Activated T-cell treated with anti-CD3 and anti-CD28 coated beads for 24 hours (primary cell): ENCODE measurements around the gene GNAT3.

Experiments
- DNase-seq: peaks from one replicate; pipeline ENCODE4 v3.0.0-alpha.2; 2020; ENCODE audit warnings: low read depth

The GNAT3 gene

DNA sequence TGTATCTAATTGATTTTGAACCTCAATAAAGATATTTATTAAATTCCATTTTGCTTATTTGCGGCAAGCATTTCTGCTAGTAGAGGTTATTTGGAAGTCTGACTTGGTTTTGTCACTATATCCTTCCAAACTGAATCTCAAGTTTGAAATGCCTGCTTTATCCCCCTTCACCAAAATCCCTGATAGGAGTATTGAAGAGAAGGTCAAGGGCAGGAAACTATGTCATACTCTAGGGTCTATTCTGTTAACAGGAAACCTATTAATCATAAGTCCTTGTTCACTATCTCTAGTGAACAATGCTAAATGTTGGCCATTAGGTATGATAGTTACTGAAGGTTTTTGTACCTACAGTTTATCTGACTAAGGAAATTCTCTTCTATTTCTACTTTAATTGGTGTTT, 11.5 kb downstream of the GNAT3 start:
- no peak for DNase-seq

DNA sequence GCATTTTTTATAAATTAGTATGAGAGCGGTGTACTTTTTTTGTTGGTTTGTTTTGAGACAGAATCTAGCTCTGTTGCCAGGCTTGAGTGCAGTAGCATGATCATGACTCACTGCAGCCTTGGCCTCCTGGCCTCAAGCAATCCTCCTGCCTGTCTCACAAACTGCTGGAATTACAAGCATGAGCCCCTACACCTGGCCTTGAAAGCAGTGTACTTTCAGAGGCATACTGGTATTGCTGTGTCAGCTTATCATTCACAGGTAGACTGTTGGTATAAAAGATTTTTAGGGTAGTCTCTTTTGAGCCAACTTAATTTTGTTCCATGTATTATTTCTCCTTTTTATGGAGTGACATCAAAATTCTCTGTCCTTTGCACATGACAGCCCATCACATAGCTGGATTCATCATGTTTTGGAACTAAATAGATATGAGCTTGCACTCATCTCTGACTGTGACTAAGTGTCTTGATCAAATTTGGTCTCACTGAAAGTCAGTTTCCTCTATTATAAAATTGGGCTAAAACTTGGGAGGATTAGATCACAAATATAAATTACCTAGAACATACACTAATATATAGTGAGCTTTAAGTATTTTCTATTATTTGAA, 12.4 kb downstream of the GNAT3 start:
- no peak for DNase-seq

DNA sequence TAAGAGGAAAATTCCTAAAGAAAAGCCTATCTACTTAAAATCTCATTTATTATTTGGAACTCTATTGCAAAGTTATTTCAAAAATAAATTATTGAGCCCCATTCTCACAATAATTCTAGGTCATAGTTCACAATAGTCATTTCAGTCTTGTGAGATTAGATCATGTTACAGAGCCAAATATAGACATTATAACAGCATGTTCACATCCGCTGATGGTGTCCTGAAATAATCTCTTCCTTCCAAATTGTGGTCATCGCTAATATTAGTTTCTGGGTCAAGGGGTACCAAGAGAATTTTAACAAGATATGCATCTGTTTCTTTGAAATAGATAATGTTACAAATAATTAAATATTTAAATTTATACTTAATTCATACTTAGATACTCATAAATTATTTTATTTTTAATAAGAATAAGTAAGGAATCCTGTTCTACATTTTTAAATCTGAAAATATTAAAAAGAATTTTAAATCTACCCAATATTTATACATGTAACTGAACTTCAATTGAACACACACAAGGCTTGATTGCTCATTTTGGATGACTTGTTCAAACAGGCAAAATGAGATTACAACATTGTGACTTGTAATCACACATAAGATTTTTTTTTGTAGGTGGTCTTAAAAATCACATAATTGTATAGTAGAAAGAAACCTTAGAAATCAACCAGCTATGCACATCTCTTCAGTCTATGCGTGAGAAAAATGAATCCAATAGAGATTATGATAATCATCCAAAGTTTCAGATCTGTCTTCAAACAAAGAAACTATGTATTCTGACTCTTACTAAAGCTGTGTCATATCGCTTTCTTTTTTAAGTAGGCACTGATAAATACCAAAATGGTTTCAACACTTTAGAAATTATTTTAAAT, 13.1 kb downstream of the GNAT3 start:
- no peak for DNase-seq

DNA sequence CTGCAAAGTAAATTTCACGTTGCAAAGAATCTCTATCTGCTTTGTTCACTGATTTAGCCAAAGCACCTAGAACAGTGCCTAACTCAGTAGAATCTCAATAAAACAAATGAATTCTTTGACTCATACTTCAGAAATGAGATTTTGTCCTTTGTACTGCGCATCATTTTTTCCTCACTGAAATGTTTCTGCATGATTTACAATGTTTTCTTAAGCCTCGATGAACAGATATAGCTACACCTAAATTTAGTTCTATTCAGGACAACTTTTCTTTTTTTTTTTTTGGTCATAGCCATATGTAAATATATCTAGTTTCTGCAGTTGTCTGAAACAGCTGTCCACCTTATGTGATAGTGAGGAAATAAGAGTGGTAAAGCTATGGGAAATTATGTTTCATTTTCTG, 15.3 kb downstream of the GNAT3 start:
- DNase-seq: no peak

DNA sequence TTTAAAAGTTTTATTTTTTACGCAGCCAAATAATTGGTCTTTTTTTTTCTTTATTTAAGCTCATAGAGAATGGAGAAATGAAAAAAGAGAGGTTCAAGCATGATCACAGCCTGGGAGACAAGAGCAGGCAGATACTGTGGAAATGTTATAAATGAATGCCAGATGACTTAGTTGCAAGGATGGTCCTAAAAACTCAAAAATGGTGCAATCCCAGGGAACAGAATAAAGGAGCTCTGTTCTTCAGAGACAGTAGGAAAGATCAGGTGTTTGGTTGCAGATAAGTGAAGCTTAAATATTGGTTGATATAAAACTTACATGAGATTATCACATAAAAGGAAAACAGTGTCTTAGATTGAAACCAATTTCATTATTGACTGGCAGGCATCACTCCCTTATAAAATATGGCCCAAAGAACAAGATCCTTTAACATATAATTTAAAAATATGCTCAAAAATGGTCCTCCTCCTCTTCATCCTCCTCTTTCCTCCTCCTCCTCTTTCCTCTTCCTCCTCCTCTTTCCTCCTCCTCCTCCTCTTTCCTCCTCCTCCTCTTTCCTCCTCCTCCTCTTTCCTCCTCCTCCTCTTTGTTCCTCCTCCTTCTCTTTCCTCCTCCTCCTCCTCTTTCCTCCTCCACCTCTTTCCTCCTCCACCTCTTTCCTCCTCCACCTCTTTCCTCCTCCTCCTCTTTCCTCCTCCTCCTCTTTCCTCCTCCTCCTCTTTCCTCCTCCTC, 18.6 kb downstream of the GNAT3 start:
- DNase-seq: no peak

DNA sequence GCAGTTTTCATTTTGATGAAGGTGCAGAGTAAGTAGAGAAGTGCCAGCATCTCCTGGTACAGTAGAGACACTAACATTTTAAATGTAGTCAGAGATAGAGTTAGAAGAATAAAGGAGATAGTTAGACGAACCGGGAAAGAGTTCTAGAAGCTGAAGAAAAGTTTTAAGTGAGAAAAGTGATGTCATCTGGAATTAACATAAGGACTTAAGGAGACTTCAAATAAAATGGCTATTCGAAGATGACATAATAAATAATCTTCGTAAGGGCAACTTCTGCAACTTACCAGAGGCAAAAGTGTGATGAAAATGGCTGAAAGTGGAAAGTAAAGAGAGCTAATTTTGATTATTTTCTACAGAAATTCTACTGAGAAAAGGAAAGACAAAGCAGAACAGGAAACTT, 20.4 kb downstream of the GNAT3 start:
- DNase-seq: no peak

DNA sequence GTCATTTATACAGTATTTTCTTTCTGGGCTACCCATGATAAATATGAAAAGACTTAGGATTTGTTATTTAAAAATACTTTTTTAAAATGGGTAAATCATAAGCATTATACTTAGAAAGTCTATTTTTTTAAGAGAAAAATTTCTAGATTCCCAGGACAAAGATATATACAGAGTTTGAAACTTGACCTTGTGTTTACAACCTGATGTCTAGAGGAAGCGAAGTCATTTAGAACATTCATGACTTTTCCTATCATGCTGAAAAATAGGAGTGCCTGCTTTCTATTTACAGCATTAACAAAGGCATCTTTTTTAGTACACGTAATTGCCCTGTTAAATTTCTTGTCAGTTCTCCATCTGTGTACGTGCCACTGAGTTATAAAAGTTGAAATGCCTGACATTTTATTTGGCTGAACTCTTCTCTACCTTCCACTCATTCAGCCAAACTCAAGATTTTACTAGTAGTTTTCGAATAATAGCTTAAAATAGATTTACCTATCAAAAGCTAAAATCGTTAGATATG, 23.0 kb downstream of the GNAT3 start:
- no peak for DNase-seq

DNA sequence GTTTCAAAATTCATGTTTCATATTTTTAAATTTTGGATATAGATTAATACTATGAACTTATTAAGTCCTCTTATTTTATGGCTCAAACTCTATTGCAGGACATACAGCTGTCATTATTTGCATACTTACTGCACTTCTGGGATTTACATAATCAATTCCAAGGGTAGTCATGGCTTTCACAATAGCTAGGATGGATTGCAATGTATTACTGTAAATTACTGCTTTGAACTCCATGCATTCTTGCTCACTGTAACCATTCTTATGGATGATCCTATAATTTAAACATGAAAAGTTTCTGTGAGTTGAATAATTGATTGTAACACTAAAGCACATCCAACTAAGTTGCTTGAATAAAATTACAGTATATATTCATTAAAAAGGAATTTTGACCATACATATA, 23.5 kb downstream of the GNAT3 start:
- no peak for DNase-seq

DNA sequence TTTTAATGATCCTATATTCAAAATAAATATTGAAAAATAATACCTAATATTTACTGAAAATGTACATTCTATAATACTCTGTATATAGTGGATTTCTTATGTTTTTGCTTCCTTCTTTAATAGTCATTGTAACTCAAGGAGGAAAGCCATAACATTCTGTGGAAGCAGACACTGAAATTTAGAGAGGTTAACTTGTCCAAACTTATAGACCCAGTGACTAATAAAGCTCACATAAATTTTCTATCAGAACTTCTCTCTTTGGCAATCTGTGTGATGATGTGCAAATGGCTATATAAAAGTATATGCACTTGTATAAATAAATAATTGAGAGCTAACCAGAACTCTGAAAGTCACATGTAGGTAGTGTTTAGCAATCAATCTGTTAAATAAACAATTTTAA, 26.1 kb downstream of the GNAT3 start:
- DNase-seq: no peak

DNA sequence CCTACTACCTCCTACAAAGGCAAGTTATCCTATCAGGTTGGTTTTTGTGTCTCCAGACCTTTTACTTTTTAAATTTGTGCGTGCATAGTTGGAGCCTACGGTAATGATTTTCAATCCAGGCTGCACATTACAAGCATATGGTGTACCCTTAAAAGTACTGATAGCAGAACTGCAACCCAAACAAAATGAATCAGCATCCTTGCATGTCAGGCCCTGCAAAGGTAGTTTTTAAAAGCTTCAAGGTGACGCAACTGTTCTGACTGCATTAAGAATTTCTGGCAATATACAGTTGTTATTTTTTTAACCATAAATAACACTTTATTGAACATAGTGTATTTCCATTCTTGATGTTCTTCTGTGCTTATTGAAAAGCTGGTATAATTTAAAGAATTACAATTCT, 28.9 kb downstream of the GNAT3 start:
- DNase-seq: no peak

DNA sequence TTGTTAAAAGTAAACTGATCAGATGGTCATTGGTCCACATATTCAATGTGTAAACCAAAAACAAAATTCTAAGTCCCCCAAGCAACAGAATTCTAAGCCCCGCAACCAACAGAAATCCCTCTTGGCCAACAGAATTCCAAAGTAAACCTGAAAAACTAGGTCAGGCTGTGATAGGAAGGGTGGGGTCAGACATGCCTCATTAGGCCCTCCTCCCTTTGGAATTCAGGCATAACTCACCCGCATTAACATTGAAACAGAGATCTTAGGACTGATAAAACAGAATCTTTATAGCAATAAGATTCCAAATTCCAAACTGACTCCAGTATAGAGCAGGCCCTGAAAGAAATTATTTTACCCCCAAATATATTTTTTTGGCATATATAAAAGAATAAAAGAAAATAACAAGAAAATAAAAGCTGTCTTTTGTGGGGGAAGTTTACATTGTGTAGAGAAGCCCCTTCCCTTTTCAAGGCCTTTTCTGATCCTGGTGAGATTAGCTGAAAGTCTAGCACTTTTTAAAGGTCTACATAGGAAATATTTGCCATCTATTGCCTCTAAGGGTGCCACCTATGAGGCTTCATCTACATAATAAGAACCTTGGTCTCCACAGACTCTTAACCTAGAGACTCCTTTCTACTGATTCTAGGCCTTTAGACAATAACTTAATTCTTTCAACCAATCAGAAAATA, 30.5 kb downstream of the GNAT3 start:
- DNase-seq: no peak

DNA sequence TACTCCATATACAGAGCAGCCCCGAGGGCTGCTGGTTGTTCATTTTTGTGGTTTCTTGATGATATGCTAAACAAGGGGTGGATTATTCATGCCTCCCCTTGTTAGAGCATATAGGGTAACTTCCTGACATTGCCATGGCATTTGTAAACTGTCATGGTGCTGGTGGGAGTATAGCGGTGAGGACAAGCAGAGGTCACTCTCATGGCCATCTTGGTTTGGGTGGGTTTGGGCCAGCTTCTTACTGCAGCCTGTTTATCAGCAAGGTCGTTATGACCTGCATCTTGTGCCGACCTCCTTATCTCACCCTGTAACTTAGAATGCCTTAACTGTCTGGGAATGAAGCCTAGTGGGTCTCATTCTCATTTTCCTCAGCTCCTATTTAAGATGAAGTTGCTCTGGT, 31.3 kb downstream of the GNAT3 start:
- DNase-seq: no peak

DNA sequence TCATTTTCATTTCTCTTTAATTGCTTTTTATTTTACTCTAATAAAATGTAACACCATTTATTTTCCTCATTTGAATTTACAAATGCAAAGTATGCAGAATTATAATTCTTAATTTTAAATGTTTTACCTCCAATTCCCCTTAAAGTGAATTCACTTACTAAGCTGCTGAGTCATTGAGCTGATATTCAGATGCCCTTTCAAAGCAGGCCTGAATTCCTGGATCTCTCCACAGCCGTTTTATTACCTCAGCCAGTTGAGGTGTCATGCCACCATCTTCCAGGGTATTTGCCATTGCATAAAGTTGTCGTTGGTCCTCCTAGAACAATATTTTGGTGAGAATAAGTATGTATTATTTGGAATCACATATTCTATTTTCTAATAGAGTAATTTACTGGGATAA, 33.2 kb downstream of the GNAT3 start:
- DNase-seq: no peak

DNA sequence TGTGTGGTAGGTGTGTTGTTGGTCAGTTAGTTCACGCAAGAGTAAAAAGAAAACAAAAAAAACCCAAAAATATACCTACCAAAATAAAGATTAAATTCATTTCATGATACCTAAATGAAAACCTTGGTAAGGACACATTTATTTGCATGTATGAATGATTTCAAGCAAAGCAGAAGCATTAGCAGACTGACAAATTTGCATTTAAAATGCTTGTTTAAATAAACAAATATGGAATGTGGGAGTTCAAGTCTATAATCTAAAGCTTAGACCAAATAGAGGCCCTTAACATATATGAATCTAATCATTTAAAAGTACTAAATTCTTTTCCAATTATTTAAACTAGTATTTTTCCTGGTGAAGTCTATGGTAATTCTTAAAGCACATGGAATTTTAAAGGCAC, 35.8 kb downstream of the GNAT3 start:
- no peak for DNase-seq

DNA sequence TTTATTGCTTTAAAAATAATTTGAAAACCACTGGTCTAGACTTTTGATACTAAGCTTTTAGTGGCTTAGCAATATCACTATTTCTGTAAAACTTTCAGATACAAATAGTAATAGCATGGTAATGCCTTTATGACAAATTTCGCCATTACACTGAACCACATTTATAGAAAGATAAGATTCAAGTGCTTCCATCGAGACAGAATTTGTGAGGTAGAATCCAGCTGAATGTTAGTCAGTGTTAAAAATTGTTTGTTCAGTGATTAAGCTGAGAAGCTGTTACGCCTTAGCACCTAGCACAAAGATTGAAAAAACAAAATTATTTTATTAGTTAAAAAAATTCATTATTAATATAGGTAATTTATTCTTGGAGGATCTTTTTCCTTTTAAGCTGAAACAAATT, 36.5 kb downstream of the GNAT3 start:
- DNase-seq: no peak

DNA sequence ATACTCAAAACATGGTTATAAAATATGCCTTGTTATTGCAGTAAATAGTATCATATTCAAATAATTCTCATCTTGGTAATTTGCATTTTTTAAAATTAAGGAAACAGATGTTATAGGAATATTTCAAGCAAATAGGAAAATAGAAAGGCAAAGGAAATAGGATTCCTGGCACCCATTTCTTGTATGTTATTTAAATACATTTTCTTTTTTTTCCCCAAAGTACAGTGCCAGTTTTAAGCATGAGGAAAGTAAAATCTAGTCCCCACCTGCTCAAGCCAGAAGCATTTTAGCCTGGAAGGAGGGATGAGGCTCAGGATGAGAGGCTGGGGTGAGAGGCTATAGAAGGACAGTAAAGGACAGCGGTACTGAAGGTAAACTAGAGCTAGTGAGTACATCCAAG, 38.1 kb downstream of the GNAT3 start:
- DNase-seq: no peak

DNA sequence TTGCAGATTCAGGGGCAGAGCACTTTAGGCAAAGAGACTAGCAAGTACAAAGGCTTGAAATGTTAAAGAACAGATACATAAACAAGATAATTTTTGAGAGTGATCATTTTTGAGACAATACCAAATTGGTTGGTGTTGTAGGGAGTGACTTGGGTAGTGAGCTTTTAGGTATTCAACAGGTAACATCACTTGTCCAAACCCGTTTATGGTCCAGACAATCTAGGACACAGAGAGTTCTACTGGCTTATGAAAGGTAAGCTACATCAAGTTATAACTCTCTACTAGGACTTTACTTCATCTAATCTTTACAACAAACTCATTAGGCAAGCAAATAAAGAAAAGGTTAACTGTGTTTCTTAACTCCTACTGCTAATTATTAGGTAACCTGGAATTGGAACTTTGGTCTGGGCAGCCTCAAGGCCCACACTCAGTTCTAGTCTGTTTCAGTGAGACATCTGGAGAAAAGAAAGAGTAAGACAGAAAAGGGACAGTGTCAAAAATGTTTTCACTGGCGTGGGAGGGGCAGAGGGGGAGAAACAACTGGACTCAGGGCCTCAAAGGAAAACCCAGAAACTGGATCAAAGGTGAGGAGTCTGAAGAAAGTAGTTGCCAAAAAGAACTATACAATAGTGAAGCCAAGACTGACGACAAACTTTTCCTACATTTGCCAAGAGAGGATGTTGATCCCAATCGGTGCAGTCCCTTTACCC, 39.2 kb downstream of the GNAT3 start:
- no peak for DNase-seq

DNA sequence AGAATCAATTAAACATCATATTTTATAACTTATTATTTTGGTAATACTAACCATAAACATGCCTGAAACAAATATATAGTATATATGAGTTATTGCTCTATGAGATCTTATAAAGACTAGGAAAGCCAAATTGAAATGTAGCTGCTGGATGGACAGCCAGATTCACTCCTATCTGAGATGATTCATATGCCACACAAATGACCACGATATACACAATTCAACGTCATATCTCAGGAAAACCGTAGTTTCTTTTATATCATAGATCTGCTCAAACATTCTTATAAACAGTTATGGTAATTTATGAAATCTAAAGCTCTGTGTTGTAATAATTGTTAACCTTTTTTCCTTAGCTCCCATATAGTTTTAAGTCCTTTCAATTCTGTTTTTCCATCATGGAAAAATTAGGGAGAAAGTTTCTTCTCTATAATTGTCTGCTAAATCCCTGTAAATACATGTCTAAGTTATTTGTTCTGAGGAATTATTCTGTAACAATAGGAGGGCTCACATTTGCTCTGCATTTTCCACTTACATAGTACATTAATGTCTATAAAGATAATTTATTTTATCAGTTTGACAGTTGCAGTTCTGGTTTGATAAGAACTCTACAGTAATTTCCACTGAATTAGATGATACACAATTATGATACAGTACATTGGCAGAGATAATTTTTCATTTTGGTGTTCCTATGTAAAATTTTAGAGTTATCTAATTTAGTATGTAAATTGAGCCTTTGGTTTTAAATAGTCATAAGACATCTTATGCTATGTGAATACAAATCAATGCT, 42.7 kb downstream of the GNAT3 start:
- DNase-seq: no peak

DNA sequence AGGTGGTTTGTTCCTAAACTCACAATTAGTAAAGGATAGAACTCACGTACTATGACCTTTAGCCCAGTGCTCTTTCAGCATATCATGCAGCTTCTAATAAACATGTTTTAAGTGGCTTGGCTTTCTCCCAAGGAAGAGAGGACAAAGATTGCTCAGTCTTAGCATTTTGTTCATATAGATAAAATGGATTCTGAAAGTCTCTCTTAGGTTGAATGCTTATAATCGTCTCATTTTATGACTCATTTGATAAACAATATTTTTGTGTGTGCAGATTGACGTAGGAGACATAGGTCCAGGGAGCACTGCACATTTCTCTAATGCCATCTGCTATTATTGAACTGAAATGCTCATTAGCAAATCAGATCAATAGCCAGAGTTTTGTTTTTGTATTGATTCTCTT, 44.8 kb downstream of the GNAT3 start:
- no peak for DNase-seq

DNA sequence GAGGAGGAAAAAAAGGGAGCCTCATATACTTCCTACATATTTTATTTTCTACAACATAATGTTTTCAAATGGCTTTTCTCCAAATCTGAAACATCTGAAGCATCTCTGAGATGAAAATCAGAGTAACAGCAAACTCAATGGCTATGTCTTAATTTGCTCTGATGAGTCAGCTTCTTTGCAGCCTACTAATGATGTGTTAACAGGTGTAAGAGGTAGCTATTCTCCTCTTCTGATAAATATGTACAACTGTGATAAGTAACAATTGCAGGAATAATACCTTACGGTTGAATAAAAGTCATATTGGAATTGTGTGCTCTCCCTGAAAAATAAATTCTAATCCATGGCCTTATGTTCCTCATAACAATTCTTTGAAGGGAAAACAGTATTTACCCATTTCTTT, 45.2 kb downstream of the GNAT3 start:
- DNase-seq: no peak

DNA sequence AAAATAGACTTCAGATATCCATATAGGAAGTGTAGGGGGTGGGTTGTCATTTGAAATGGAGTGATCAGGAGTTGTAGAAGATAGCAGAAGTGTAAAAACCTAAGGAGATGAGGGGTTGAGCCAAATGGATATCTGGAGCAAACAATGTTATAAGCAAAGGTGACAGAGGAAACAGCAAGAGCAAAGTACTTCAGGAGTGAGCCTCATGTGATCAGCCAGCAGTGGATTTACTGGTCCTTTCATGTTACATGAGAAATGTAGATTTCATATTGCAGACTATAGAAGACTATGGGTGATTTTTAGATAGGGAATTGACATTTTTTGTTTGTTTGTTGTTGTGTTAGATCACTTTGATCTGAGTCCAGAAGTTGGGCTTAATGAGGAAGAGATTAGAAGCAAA, 47.7 kb downstream of the GNAT3 start:
- DNase-seq: no peak
